Ascending aorta (tissue), 2 donors: ENCODE results near the gene RUVBL1. TPM values are rescaled to one million over a fixed set of nuclear protein-coding genes. Genes with fewer than 3 reads are reported as not detected.

Source experiments
- DNase-seq, 2 donors: peaks; one replicate each; pipeline ENCODE4 v3.0.0-alpha.2; 2019; ENCODE audit warnings: low spot score in 2 of 2
- H3K27ac ChIP-seq, 2 donors: fragments of 200-600 bp; sonication (generic); one replicate each; pipeline ENCODE4 v1.5.1; 2016 to 2017; ENCODE audit warnings: mild to moderate bottlenecking in 1 of 2
- H3K27me3 ChIP-seq: fragments of 200-600 bp; sonication (generic); one replicate; pipeline ENCODE4 v1.5.1; 2017
- H3K36me3 ChIP-seq, 2 donors: fragments of 200-600 bp; sonication (generic); one replicate each; pipeline ENCODE4 v1.5.1; 2016
- H3K4me1 ChIP-seq, 2 donors: fragments of 200-600 bp; sonication (generic); one replicate each; pipeline ENCODE4 v1.5.1; 2016 to 2017; ENCODE audit warnings: mild to moderate bottlenecking in 1 of 2
- H3K4me3 ChIP-seq, 2 donors: fragments of 200-600 bp; sonication (generic); one replicate each; pipeline ENCODE4 v1.5.1; 2016 to 2017; ENCODE audit warnings: mild to moderate bottlenecking in 1 of 2
- H3K9me3 ChIP-seq, 2 donors: fragments of 200-600 bp; sonication (generic); one replicate each; pipeline ENCODE4 v1.5.1; 2016
- intact Hi-C: fragments of 100-400 bp; cut with DNase I; formaldehyde crosslinking; loops from one replicate; pipeline ENCODE4 v1.15.1; 2023
- total RNA-seq: library from RNA; depleted of rRNA; stranded (reverse); fragments of >200 nt; gene quantifications from one replicate; pipeline ENCODE4 v1.1.0, GENCODE V29; 2016
- TF ChIP-seq, protein P1 (sequence below), 3 experiments: fragments of 200-600 bp in 2 of 3; fragments of 450-650 bp in 1 of 3; sonication (generic) in 2 of 3; IDR thresholded peaks; one replicate each; pipeline ENCODE4 v1.5.1; 2016 to 2019; ENCODE audit warnings: antibody characterized with exemption in 3 of 3, mild to moderate bottlenecking in 1 of 3, moderate library complexity in 1 of 3

RUVBL1 gene
- total RNA-seq, 1 donor from 2014 or later, result 10.3 TPM

DNA sequence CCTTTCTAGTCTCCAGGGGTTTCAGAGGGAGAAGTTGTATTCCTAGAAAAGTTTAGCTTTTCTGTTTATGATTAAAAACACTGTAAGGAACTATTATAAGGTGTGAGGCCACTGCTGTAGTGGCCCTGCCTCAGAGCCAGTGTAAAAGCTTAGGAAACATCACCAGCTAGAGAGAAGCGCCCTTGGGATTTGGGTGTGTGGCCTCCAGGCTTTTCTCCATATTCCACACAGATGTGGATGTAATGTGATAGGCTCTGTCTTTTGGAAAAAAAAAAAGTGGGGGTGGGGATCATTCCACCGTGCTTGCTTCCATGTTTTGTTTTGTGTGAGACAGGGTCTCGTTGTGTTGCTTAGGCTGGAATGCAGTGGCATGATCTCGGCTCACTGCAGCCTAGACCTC is 57.5 kb downstream of the RUVBL1 start:
- intact Hi-C loops, result no loop called here
- no peaks in the 10 kb centered on the region for H3K27me3 ChIP-seq
- no peaks in the 10 kb centered on the region for H3K9me3 ChIP-seq
- no peak for DNase-seq
- H3K36me3 ChIP-seq, result peaks cover 97 to 100% of the 10 kb centered on the region in 2 donors
- no peaks in the 10 kb centered on the region for H3K4me1 ChIP-seq
- H3K27ac ChIP-seq, result no peak overlapping the region
- TF ChIP-seq, protein P1, sequence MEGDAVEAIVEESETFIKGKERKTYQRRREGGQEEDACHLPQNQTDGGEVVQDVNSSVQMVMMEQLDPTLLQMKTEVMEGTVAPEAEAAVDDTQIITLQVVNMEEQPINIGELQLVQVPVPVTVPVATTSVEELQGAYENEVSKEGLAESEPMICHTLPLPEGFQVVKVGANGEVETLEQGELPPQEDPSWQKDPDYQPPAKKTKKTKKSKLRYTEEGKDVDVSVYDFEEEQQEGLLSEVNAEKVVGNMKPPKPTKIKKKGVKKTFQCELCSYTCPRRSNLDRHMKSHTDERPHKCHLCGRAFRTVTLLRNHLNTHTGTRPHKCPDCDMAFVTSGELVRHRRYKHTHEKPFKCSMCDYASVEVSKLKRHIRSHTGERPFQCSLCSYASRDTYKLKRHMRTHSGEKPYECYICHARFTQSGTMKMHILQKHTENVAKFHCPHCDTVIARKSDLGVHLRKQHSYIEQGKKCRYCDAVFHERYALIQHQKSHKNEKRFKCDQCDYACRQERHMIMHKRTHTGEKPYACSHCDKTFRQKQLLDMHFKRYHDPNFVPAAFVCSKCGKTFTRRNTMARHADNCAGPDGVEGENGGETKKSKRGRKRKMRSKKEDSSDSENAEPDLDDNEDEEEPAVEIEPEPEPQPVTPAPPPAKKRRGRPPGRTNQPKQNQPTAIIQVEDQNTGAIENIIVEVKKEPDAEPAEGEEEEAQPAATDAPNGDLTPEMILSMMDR (IDR thresholded peaks at IDR 0.05), result no peak
- no peak overlapping the region for H3K4me3 ChIP-seq

DNA sequence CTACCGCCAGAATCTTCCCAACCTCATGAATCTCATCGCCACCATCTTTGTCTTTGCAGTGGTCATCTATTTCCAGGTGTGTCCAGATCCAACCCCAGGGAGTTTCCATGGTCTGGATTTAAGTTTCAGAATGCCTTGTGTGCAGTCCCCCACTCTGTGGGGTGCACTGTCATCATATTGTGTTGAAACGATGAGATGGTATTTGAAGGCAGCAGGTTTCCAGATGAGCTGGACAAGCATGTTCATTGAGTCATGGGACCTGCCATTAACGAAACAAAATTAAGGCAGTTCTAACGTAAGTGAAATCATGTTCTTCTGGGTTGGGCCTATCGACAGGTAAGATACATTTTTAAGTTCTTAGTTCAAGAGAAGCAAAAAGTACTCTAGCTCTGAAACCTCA is 58.6 kb downstream of the RUVBL1 start:
- H3K27me3 ChIP-seq, result no peaks in the 10 kb centered on the region
- no peaks in the 10 kb centered on the region for H3K9me3 ChIP-seq
- H3K4me1 ChIP-seq, result no peaks in the 10 kb centered on the region
- peaks cover 97 to 100% of the 10 kb centered on the region in 2 donors for H3K36me3 ChIP-seq
- no peak overlapping the region for H3K4me3 ChIP-seq
- TF ChIP-seq, protein P1 (IDR thresholded peaks at IDR 0.05), result no peak
- no peak overlapping the region for H3K27ac ChIP-seq
- intact Hi-C loops, result no loop called here
- no peak for DNase-seq

- H3K9me3 ChIP-seq, result no peaks in the 10 kb centered on the region
- no peaks in the 10 kb centered on the region for H3K27me3 ChIP-seq
- no peak overlapping the region for H3K27ac ChIP-seq
- TF ChIP-seq, protein P1 (IDR thresholded peaks at IDR 0.05), result no peak
- H3K4me3 ChIP-seq, result no peak overlapping the region
- no peak for DNase-seq
- H3K36me3 ChIP-seq, result peaks cover 96 to 100% of the 10 kb centered on the region in 2 donors
- intact Hi-C loops, result no loop called here
- no peaks in the 10 kb centered on the region for H3K4me1 ChIP-seq
These were observed 59.7 kb downstream of the RUVBL1 start for GRCh38 chr3:128063865-128064264.

- DNase-seq, result no peak
- Histone ChIP-seq H3K27me3 (no peaks in the 10 kb centered on the region), H3K4me1 (no peaks in the 10 kb centered on the region), H3K4me3 (no peak overlapping the region), H3K27ac (no peak overlapping the region), H3K9me3 (no peaks in the 10 kb centered on the region), H3K36me3 (peaks cover 88 to 97% of the 10 kb centered on the region in 2 donors)
- TF ChIP-seq, protein P1 (IDR thresholded peaks at IDR 0.05), result no peak
- intact Hi-C loops, result no loop called here
These were observed 61.4 kb downstream of the RUVBL1 start for GRCh38 chr3:128062033-128062745.

GRCh38 chr3:128060473-128061381 is 62.9 kb downstream of the RUVBL1 start:
- Histone ChIP-seq H3K36me3 (peaks cover 84 to 96% of the 10 kb centered on the region in 2 donors), H3K4me1 (no peaks in the 10 kb centered on the region), H3K27me3 (no peaks in the 10 kb centered on the region), H3K4me3 (no peak overlapping the region), H3K27ac (no peak overlapping the region), H3K9me3 (no peaks in the 10 kb centered on the region)
- intact Hi-C loops, result no loop called here
- DNase-seq, result no peak
- TF ChIP-seq, protein P1 (IDR thresholded peaks at IDR 0.05), result no peak
